Natural killer cell (primary cell): ENCODE measurements around the gene DHRS3. TPM values are rescaled to one million over a fixed set of nuclear protein-coding genes. Genes with fewer than 3 reads are reported as not detected.

ENCODE experiments used
- ATAC-seq, 3 donors: fragments of 150-1000 bp in 2 of 3; fragments of 200-7000 bp in 1 of 3; cut with Tn5 transposase; 1 replicate in 1 of 3; 2 replicates in 2 of 3; pipeline ENCODE4 v1.10.0; 2021; ENCODE audit warnings: mild to moderate bottlenecking in 2 of 3, moderate library complexity in 2 of 3
- DNase-seq, 2 donors: peaks; one replicate each; pipeline versions ENCODE4 v3.0.0 to v3.0.0-alpha.2; 2013 to 2021; ENCODE audit warnings: mixed read lengths in 1 of 2
- H3K27ac ChIP-seq: one replicate; pipeline ENCODE4 v1.5.1; 2013; ENCODE audit warnings: mild to moderate bottlenecking, low read length
- H3K27me3 ChIP-seq: one replicate; pipeline ENCODE4 v1.6.1; 2013; ENCODE audit warnings: low read length; ENCODE audit not compliant: control insufficient read depth, insufficient read depth
- H3K36me3 ChIP-seq: one replicate; pipeline ENCODE4 v1.6.1; 2013; ENCODE audit warnings: low read length; ENCODE audit not compliant: control insufficient read depth, insufficient read depth
- H3K4me1 ChIP-seq: one replicate; pipeline ENCODE4 v1.6.1; 2013; ENCODE audit warnings: low read length; ENCODE audit not compliant: control insufficient read depth, insufficient read depth
- H3K4me3 ChIP-seq: one replicate; pipeline ENCODE4 v1.5.1; 2013; ENCODE audit warnings: low read length
- H3K9me3 ChIP-seq: one replicate; pipeline ENCODE4 v1.6.1; 2013; ENCODE audit warnings: low read length; ENCODE audit not compliant: control insufficient read depth, insufficient read depth
- H3K27ac Mint-ChIP-seq, 2 donors: one replicate each; pipeline ENCODE4 v1.8.0; 2022; ENCODE audit warnings: mild to moderate bottlenecking in 2 of 2, mixed read lengths in 2 of 2, moderate library complexity in 1 of 2
- H3K27me3 Mint-ChIP-seq, 2 donors: one replicate each; pipeline ENCODE4 v1.8.0; 2022; ENCODE audit warnings: low read depth in 2 of 2, mixed read lengths in 2 of 2
- H3K36me3 Mint-ChIP-seq: one replicate; pipeline ENCODE4 v1.8.0; 2022; ENCODE audit warnings: mixed read lengths
- H3K4me1 Mint-ChIP-seq, 2 donors: one replicate each; pipeline ENCODE4 v1.8.0; 2022; ENCODE audit warnings: mixed read lengths in 2 of 2
- H3K4me3 Mint-ChIP-seq: one replicate; pipeline ENCODE4 v1.8.0; 2022; ENCODE audit warnings: mild to moderate bottlenecking, moderate library complexity, mixed read lengths
- H3K9me3 Mint-ChIP-seq, 2 donors: one replicate each; pipeline ENCODE4 v1.8.0; 2022; ENCODE audit warnings: mixed read lengths in 2 of 2
- CTCF ChIP-seq: fragments of 200-600 bp; IDR thresholded peaks from one replicate; pipeline ENCODE4 v1.8.0; 2022; ENCODE audit warnings: antibody characterized with exemption
- WGBS: methylation state at CpG from one replicate; pipeline ENCODE4 v1.1.7; 2013; ENCODE audit warnings: missing lambda C conversion rate; ENCODE audit not compliant: insufficient coverage; 5-methylcytosine and 5-hydroxymethylcytosine counted together
- intact Hi-C: fragments of 100-400 bp; cut with micrococcal nuclease; formaldehyde crosslinking; loops from one replicate; pipeline ENCODE4 v1.14.2; 2022
- total RNA-seq, 4 donors: library from RNA; stranded (reverse); fragments of 120-200 nt in 1 of 4; gene quantifications; one replicate each; pipeline versions ENCODE4 v1.2.3 to v1.2.4, GENCODE V29; 2013 to 2022

Gene DHRS3
- total RNA-seq, 3 donors from 2014 or later (not counting 1 experiment from before 2014, with no cell fraction given): 106 to 175 (median 153) TPM

GRCh38 chr1:12608311-12608957, 9.6 kb downstream of the DHRS3 start:
- Mint-ChIP-seq H3K27me3 (no peaks in the 10 kb centered on the region), H3K4me1 (peaks cover 77 to 82% of the 10 kb centered on the region in 2 donors), H3K36me3 (peaks cover 9% of the 10 kb centered on the region), H3K27ac (peak overlapping the region; percentile 85 to 86), H3K9me3 (no peaks in the 10 kb centered on the region), H3K4me3 (no peak overlapping the region)
- Histone ChIP-seq H3K36me3 (peaks cover 15% of the 10 kb centered on the region), H3K4me3 (no peak overlapping the region), H3K9me3 (no peaks in the 10 kb centered on the region), H3K27me3 (no peaks in the 10 kb centered on the region), H3K27ac (no peak overlapping the region), H3K4me1 (peaks cover 30% of the 10 kb centered on the region)
- WGBS: 85% methylated on average over 5 of the region's 5 CpGs
- no peak for TF ChIP-seq CTCF
- intact Hi-C loops: no loop called here
- no peak for DNase-seq
- ATAC-seq: no peak

- Mint-ChIP-seq H3K27me3 (no peaks in the 10 kb centered on the region), H3K4me3 (peak overlapping the region; percentile 10), H3K9me3 (no peaks in the 10 kb centered on the region), H3K4me1 (peaks cover 72 to 81% of the 10 kb centered on the region in 2 donors), H3K27ac (peak overlapping the region; percentile 85 to 86), H3K36me3 (peaks cover 9% of the 10 kb centered on the region)
- ATAC-seq: no peak
- Histone ChIP-seq H3K4me3 (no peak overlapping the region), H3K4me1 (peaks cover 36% of the 10 kb centered on the region), H3K27me3 (no peaks in the 10 kb centered on the region), H3K9me3 (no peaks in the 10 kb centered on the region), H3K27ac (no peak overlapping the region), H3K36me3 (peaks cover 13% of the 10 kb centered on the region)
- DNase-seq: no peak
- intact Hi-C loops: no loop called here
- TF ChIP-seq CTCF: no peak
- 93% methylated on average over 2 of the region's 3 CpGs for WGBS
Observed at GRCh38 chr1:12607263-12607662, 10.7 kb downstream of the DHRS3 start.

- Mint-ChIP-seq H3K27me3 (no peaks in the 10 kb centered on the region), H3K27ac (peak overlapping the region; percentile 90 to 95), H3K4me3 (peak overlapping the region; percentile 82), H3K4me1 (peaks cover 69 to 82% of the 10 kb centered on the region in 2 donors), H3K9me3 (no peaks in the 10 kb centered on the region), H3K36me3 (no peaks in the 10 kb centered on the region)
- Histone ChIP-seq H3K9me3 (no peaks in the 10 kb centered on the region), H3K4me3 (no peak overlapping the region), H3K36me3 (peaks cover 3% of the 10 kb centered on the region), H3K27ac (peak overlapping the region; percentile 60), H3K27me3 (no peaks in the 10 kb centered on the region), H3K4me1 (peaks cover 57% of the 10 kb centered on the region)
- intact Hi-C loops: loop anchor here (1.0 to 5.0 kb wide), 3 partner anchors 9 to 133 kb away; no protein-coding TSS in a partner anchor
- WGBS: 87% methylated on average over 6 of the region's 9 CpGs
- no peak for DNase-seq
- no peak for ATAC-seq
- TF ChIP-seq CTCF: no peak
Observed at GRCh38 chr1:12604986-12605385, 13.0 kb downstream of the DHRS3 start.
